Measurements from ENCODE around the gene CFAP99. TPM values are rescaled to one million over a fixed set of nuclear protein-coding genes. Genes with fewer than 3 reads are reported as not detected.

Gene CFAP99
- total RNA-seq, 2 donors from 2014 or later, result not detected

DNA sequence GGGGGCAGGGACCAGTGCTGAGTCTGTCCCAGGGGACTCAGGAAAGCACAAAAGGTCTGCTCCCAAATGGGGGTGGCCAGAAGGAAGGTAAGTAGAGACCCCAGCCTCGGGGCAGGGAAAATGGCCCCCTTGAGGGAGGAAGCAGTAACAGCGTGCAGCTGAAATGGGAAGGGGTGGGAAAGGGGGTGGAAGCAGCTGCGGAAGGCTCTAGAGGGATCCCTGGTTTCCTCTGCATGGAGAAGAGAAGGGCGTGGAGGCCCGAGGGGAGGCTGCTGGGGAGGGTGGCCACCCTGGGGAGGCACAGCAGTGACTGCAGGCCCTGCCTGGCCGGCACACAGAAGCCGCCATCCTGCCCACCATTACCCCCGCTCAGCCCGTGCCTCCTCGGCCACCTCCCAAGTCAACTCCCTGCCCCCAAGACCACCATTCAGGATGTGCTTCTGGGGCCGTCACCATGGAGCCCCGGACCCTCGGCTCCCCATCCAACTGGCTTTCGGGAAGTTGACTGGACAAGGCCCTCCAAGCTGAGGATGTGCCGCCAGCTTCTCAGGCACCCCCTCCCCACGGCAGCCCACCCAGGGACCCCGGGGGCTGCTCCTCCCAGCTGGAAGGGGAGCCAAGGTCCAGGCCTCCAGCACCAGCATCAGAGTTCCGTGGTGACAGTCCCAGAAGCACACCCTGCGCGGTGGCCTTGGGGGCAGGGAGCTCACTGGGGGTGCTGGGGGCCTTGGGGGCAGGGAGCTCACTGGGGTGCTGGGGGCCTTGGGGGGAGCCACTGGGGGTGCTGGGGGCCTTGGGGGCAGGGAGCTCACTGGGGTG lies 23.6 kb downstream of the CFAP99 start:
- H3K36me3 Mint-ChIP-seq (ENCODE audit: low read depth), result no peaks in the 10 kb centered on the region
- no peak for DNase-seq
- Histone ChIP-seq H3K4me1 (ENCODE audit: control insufficient read depth, insufficient read depth, low read length) (no peaks in the 10 kb centered on the region), H3K27ac (ENCODE audit: low read depth, low read length) (no peak overlapping the region), H3K9ac (ENCODE audit: extremely low read depth, low read length, poor library complexity, severe bottlenecking) (no peak overlapping the region), H3K27me3 (ENCODE audit: control insufficient read depth, insufficient read depth, low read length, poor library complexity, severe bottlenecking) (no peaks in the 10 kb centered on the region), H3K9me3 (ENCODE audit: control insufficient read depth, low read length) (no peaks in the 10 kb centered on the region), H3K36me3 (ENCODE audit: control insufficient read depth, insufficient read depth, low read length) (no peaks in the 10 kb centered on the region), H3K4me3 (ENCODE audit: low read length) (no peak overlapping the region)
- no peaks in the 10 kb centered on the region for H3K9me3 Mint-ChIP-seq
- no peak overlapping the region for H3K4me3 Mint-ChIP-seq
- no peaks in the 10 kb centered on the region for H3K27me3 Mint-ChIP-seq (ENCODE audit: insufficient read depth)
- 89 to 90% methylated on average over 10 to 20 of the region's 20 CpGs for WGBS, 2 experiments (ENCODE audit: insufficient coverage in 1 of 2, insufficient read length in 1 of 2)
- no peak for TF ChIP-seq CTCF (conservative IDR thresholded peaks at IDR 0.05)
- peaks cover 2% of the 10 kb centered on the region for H3K4me1 Mint-ChIP-seq
- no peak overlapping the region for H3K27ac Mint-ChIP-seq

DNA sequence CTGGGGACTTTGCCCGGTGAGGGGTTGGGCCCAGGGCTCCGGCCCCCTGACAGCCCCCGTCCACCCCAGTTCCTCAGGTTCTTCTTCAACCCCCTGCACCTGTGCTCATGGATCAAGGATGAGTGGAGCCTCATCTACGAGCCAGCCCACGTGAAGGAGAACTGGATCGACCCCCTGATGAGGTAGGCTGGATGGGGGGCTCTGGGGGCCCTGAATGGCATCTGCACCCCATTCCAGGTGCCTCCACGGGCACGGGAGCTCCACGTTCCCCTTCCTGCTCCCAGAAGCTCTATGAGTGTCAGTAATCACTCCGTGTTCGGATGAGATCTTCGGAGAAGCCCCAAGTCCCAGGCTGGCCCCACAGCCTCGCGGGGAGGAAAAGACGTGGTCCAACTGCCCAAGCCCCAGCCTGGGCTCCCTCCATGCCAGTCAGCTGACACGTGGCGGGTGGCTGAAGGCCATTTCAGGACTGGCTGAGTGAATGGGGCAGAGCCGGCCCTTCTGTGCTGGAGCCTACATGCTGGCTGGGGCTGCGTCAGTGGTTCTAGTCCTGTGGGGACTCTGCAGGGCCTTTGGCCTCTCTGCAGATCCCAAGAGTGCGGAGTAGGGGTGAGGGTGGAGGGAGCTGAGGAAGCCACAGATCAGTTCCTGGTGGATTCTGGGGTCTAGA lies 24.4 kb downstream of the CFAP99 start:
- Histone ChIP-seq H3K4me3 (ENCODE audit: low read length) (no peak overlapping the region), H3K9me3 (ENCODE audit: control insufficient read depth, low read length) (no peaks in the 10 kb centered on the region), H3K4me1 (ENCODE audit: control insufficient read depth, insufficient read depth, low read length) (no peaks in the 10 kb centered on the region), H3K36me3 (ENCODE audit: control insufficient read depth, insufficient read depth, low read length) (no peaks in the 10 kb centered on the region), H3K27ac (ENCODE audit: low read depth, low read length) (no peak overlapping the region), H3K9ac (ENCODE audit: extremely low read depth, low read length, poor library complexity, severe bottlenecking) (no peak overlapping the region), H3K27me3 (ENCODE audit: control insufficient read depth, insufficient read depth, low read length, poor library complexity, severe bottlenecking) (no peaks in the 10 kb centered on the region)
- no peak for TF ChIP-seq CTCF (conservative IDR thresholded peaks at IDR 0.05)
- Mint-ChIP-seq H3K27me3 (ENCODE audit: insufficient read depth) (no peaks in the 10 kb centered on the region), H3K4me1 (no peaks in the 10 kb centered on the region), H3K27ac (no peak overlapping the region), H3K36me3 (ENCODE audit: low read depth) (no peaks in the 10 kb centered on the region), H3K9me3 (no peaks in the 10 kb centered on the region), H3K4me3 (no peak overlapping the region)
- WGBS, 2 experiments (ENCODE audit: insufficient coverage in 1 of 2, insufficient read length in 1 of 2), result 93 to 95% methylated on average over 14 to 20 of the region's 20 CpGs
- peak; percentile 47 for DNase-seq

- H3K9me3 ChIP-seq (ENCODE audit: control insufficient read depth, low read length), result no peaks in the 10 kb centered on the region
- H3K4me3 Mint-ChIP-seq, result no peak overlapping the region
- H3K36me3 ChIP-seq (ENCODE audit: control insufficient read depth, insufficient read depth, low read length), result no peaks in the 10 kb centered on the region
- peak overlapping the region; percentile 39 for H3K27ac Mint-ChIP-seq
- H3K4me1 Mint-ChIP-seq, result no peaks in the 10 kb centered on the region
- no peak for TF ChIP-seq CTCF (conservative IDR thresholded peaks at IDR 0.05)
- no peaks in the 10 kb centered on the region for H3K27me3 ChIP-seq (ENCODE audit: control insufficient read depth, insufficient read depth, low read length, poor library complexity, severe bottlenecking)
- no peak overlapping the region for H3K9ac ChIP-seq (ENCODE audit: extremely low read depth, low read length, poor library complexity, severe bottlenecking)
- no peaks in the 10 kb centered on the region for H3K9me3 Mint-ChIP-seq
- H3K27me3 Mint-ChIP-seq (ENCODE audit: insufficient read depth), result no peaks in the 10 kb centered on the region
- no peaks in the 10 kb centered on the region for H3K4me1 ChIP-seq (ENCODE audit: control insufficient read depth, insufficient read depth, low read length)
- no peaks in the 10 kb centered on the region for H3K36me3 Mint-ChIP-seq (ENCODE audit: low read depth)
- H3K4me3 ChIP-seq (ENCODE audit: low read length), result no peak overlapping the region
- H3K27ac ChIP-seq (ENCODE audit: low read depth, low read length), result no peak overlapping the region
- DNase-seq, result no peak
- 80 to 87% methylated on average over 1 to 7 of the region's 7 CpGs for WGBS, 2 experiments (ENCODE audit: insufficient coverage in 1 of 2, insufficient read length in 1 of 2)
Measured at GRCh38 chr4:2443956-2444740, 25.4 kb downstream of the CFAP99 start.
